BLaER1 (cell line): ENCODE data around the gene IFNAR2.
"Not testable (repeated sequence)": the region's sequence is repeated elsewhere in the genome, so short reads cannot be mapped to it uniquely, and the experiment has no call there.

Experiments used
- H3K27ac ChIP-seq: shearing (Covaris generic); formaldehyde crosslinking; 2 replicates; pipeline ENCODE4 v1.8.1; 2022
- H3K27me3 ChIP-seq: shearing (Covaris generic); formaldehyde crosslinking; 2 replicates; pipeline ENCODE4 v1.8.1; 2022
- H3K36me3 ChIP-seq: shearing (Covaris generic); formaldehyde crosslinking; 2 replicates; pipeline ENCODE4 v1.8.1; 2022
- H3K4me1 ChIP-seq: shearing (Covaris generic); formaldehyde crosslinking; 2 replicates; pipeline ENCODE4 v1.8.1; 2022
- H3K4me2 ChIP-seq: shearing (Covaris generic); formaldehyde crosslinking; 2 replicates; pipeline ENCODE4 v1.8.1; 2022
- H3K4me3 ChIP-seq: shearing (Covaris generic); formaldehyde crosslinking; 2 replicates; pipeline ENCODE4 v1.8.1; 2022
- H3K9ac ChIP-seq: shearing (Covaris generic); formaldehyde crosslinking; 2 replicates; pipeline ENCODE4 v1.8.1; 2022
- H3K9me3 ChIP-seq: shearing (Covaris generic); formaldehyde crosslinking; 2 replicates; pipeline ENCODE4 v1.8.1; 2022
- H4K20me1 ChIP-seq: shearing (Covaris generic); formaldehyde crosslinking; 2 replicates; pipeline ENCODE4 v1.8.1; 2022
- Cebpa-rat ChIP-seq: shearing (Covaris generic); IDR thresholded peaks from 2 replicates; pipeline ENCODE4 v1.8.1; 2022

IFNAR2 gene

GRCh38 chr21:33251119-33251518 is 21.4 kb downstream of the IFNAR2 start:
- Histone ChIP-seq H3K4me1 (peaks cover 20% of the 10 kb centered on the region), H3K9ac (no peak overlapping the region), H3K4me2 (no peak overlapping the region), H3K9me3 (0 out of 2 replicates have a peak, but pooled peaks cover under 1% of the 10 kb centered on the region), H3K4me3 (no peak overlapping the region), H3K36me3 (peaks cover 97% of the 10 kb centered on the region), H4K20me1 (no peaks in the 10 kb centered on the region), H3K27ac (no peak overlapping the region), H3K27me3 (no peaks in the 10 kb centered on the region)
- no peak for TF ChIP-seq Cebpa-rat

- H4K20me1 ChIP-seq, H3K27me3 ChIP-seq, H3K4me3 ChIP-seq, H3K27ac ChIP-seq, H3K4me1 ChIP-seq, H3K9ac ChIP-seq, H3K4me2 ChIP-seq: not testable (repeated sequence)
- Histone ChIP-seq H3K36me3 (peaks cover 100% of the 10 kb centered on the region), H3K9me3 (peaks cover 20% of the 10 kb centered on the region)
Measured at GRCh38 chr21:33253382-33253781, 23.6 kb downstream of the IFNAR2 start.

GRCh38 chr21:33254766-33255165 is 25.0 kb downstream of the IFNAR2 start:
- TF ChIP-seq Cebpa-rat: no peak
- H3K4me1 ChIP-seq: peaks cover 3% of the 10 kb centered on the region; the same call in 1 of the 2 replicates

GRCh38 chr21:33255404-33255803 is 25.7 kb downstream of the IFNAR2 start:
- no peak overlapping the region for H3K4me3 ChIP-seq
- peaks cover 6% of the 10 kb centered on the region; the same call in 1 of the 2 replicates for H4K20me1 ChIP-seq
- peaks cover 7% of the 10 kb centered on the region; the same call in 1 of the 2 replicates for H3K4me1 ChIP-seq
- H3K27me3 ChIP-seq: no peaks in the 10 kb centered on the region
- H3K36me3 ChIP-seq: peaks cover 88% of the 10 kb centered on the region
- TF ChIP-seq Cebpa-rat: no peak
- no peak overlapping the region for H3K9ac ChIP-seq
- no peak overlapping the region for H3K4me2 ChIP-seq
- H3K27ac ChIP-seq: no peak overlapping the region
- peaks cover 20% of the 10 kb centered on the region for H3K9me3 ChIP-seq

More at GRCh38 chr21:33254766-33255165, 25.0 kb downstream of the IFNAR2 start:
- no peak overlapping the region for H3K4me2 ChIP-seq
- peaks cover 94% of the 10 kb centered on the region for H3K36me3 ChIP-seq
- H3K27ac ChIP-seq: no peak overlapping the region
- H3K9ac ChIP-seq: no peak overlapping the region
- H3K4me3 ChIP-seq: no peak overlapping the region
- H3K27me3 ChIP-seq: no peaks in the 10 kb centered on the region
- peaks cover 20% of the 10 kb centered on the region for H3K9me3 ChIP-seq
- H4K20me1 ChIP-seq: peaks cover 4% of the 10 kb centered on the region; the same call in 1 of the 2 replicates

- Histone ChIP-seq H3K4me3 (no peak overlapping the region), H3K4me1 (peaks cover 9% of the 10 kb centered on the region), H3K36me3 (peaks cover 82% of the 10 kb centered on the region), H4K20me1 (peaks cover 6% of the 10 kb centered on the region; the same call in 1 of the 2 replicates), H3K27me3 (no peaks in the 10 kb centered on the region), H3K4me2 (no peak overlapping the region), H3K9ac (no peak overlapping the region), H3K9me3 (peaks cover 20% of the 10 kb centered on the region), H3K27ac (no peak overlapping the region)
- no peak for TF ChIP-seq Cebpa-rat
Measured at GRCh38 chr21:33256019-33256418, 26.3 kb downstream of the IFNAR2 start.

- Histone ChIP-seq H3K27me3 (no peaks in the 10 kb centered on the region), H3K36me3 (peaks cover 70% of the 10 kb centered on the region), H4K20me1 (peaks cover 6% of the 10 kb centered on the region; the same call in 1 of the 2 replicates), H3K4me2 (no peak overlapping the region), H3K9me3 (peaks cover 20% of the 10 kb centered on the region), H3K9ac (no peak overlapping the region), H3K27ac (no peak overlapping the region), H3K4me1 (peaks cover 21% of the 10 kb centered on the region), H3K4me3 (no peak overlapping the region)
- no peak for TF ChIP-seq Cebpa-rat
Measured at GRCh38 chr21:33257094-33257803, 27.5 kb downstream of the IFNAR2 start.

GRCh38 chr21:33258475-33258874 is 28.7 kb downstream of the IFNAR2 start:
- no peak overlapping the region for H3K4me3 ChIP-seq
- no peak overlapping the region for H3K27ac ChIP-seq
- H3K4me1 ChIP-seq: peaks cover 24% of the 10 kb centered on the region
- H3K9ac ChIP-seq: no peak overlapping the region
- peaks cover 70% of the 10 kb centered on the region for H3K36me3 ChIP-seq
- TF ChIP-seq Cebpa-rat: no peak
- peaks cover 20% of the 10 kb centered on the region for H3K9me3 ChIP-seq
- H3K27me3 ChIP-seq: no peaks in the 10 kb centered on the region
- no peak overlapping the region for H3K4me2 ChIP-seq
- H4K20me1 ChIP-seq: peaks cover 6% of the 10 kb centered on the region; the same call in 1 of the 2 replicates

GRCh38 chr21:33259428-33259827 is 29.7 kb downstream of the IFNAR2 start:
- no peak for TF ChIP-seq Cebpa-rat
- H3K9me3 ChIP-seq: peaks cover 20% of the 10 kb centered on the region
- no peak overlapping the region for H3K9ac ChIP-seq
- H3K4me3 ChIP-seq: no peak overlapping the region
- peaks cover 6% of the 10 kb centered on the region; the same call in 1 of the 2 replicates for H4K20me1 ChIP-seq
- H3K36me3 ChIP-seq: peaks cover 69% of the 10 kb centered on the region
- H3K27ac ChIP-seq: no peak overlapping the region
- H3K27me3 ChIP-seq: no peaks in the 10 kb centered on the region
- H3K4me2 ChIP-seq: no peak overlapping the region
- peaks cover 24% of the 10 kb centered on the region for H3K4me1 ChIP-seq

GRCh38 chr21:33259995-33260394 is 30.3 kb downstream of the IFNAR2 start:
- H3K9me3 ChIP-seq: peaks cover 20% of the 10 kb centered on the region
- H3K4me1 ChIP-seq: peaks cover 25% of the 10 kb centered on the region
- H4K20me1 ChIP-seq: peaks cover 6% of the 10 kb centered on the region; the same call in 1 of the 2 replicates
- H3K27ac ChIP-seq: peak overlapping the region; percentile 44; the same call in 1 of the 2 replicates
- H3K4me2 ChIP-seq: no peak overlapping the region
- no peak overlapping the region for H3K9ac ChIP-seq
- no peaks in the 10 kb centered on the region for H3K27me3 ChIP-seq
- no peak for TF ChIP-seq Cebpa-rat
- H3K4me3 ChIP-seq: no peak overlapping the region
- H3K36me3 ChIP-seq: peaks cover 64% of the 10 kb centered on the region

- H3K9ac ChIP-seq: peak overlapping the region; percentile 21; the same call in 1 of the 2 replicates
- H4K20me1 ChIP-seq: peaks cover 6% of the 10 kb centered on the region; the same call in 1 of the 2 replicates
- peaks cover 36% of the 10 kb centered on the region for H3K4me1 ChIP-seq
- H3K4me2 ChIP-seq: peak overlapping the region; percentile 68
- peak overlapping the region; percentile 44 for H3K27ac ChIP-seq
- no peaks in the 10 kb centered on the region for H3K27me3 ChIP-seq
- H3K36me3 ChIP-seq: peaks cover 47% of the 10 kb centered on the region
- peak; percentile 93 for TF ChIP-seq Cebpa-rat
- H3K4me3 ChIP-seq: no peak overlapping the region
- peaks cover 15% of the 10 kb centered on the region for H3K9me3 ChIP-seq
Measured at GRCh38 chr21:33261635-33262034, 31.9 kb downstream of the IFNAR2 start.
